Stomach (tissue), 9 donors: Measurements from ENCODE around the gene MCTP2. TPM values are rescaled to one million over a fixed set of nuclear protein-coding genes. Genes with fewer than 3 reads are reported as not detected.

Experiments
- DNase-seq, 2 donors: peaks; one replicate each; pipeline versions ENCODE4 v3.0.0 to v3.0.0-alpha.2; 2013 to 2019
- H3K27ac ChIP-seq, 5 donors: fragments of 200-600 bp in 4 of 5; sonication (generic) in 4 of 5; one replicate each; pipeline ENCODE4 v1.5.1; 2013 to 2019; ENCODE audit warnings: mild to moderate bottlenecking in 1 of 5, moderate library complexity in 1 of 5
- H3K27me3 ChIP-seq, 3 donors: fragments of 200-600 bp; sonication (generic); one replicate each; pipeline ENCODE4 v1.5.1; 2017 to 2019; ENCODE audit warnings: mixed run types in 1 of 3
- H3K36me3 ChIP-seq, 4 donors: fragments of 200-600 bp; sonication (generic); 1 replicate in 3 of 4; 2 replicates in 1 of 4; pipeline ENCODE4 v1.5.1; 2016 to 2019
- H3K4me1 ChIP-seq, 4 donors: fragments of 200-600 bp; sonication (generic); one replicate each; pipeline ENCODE4 v1.5.1; 2016 to 2019
- H3K4me3 ChIP-seq, 4 donors: fragments of 200-600 bp; sonication (generic) in 3 of 4; one replicate each; pipeline ENCODE4 v1.5.1; 2016 to 2019; ENCODE audit warnings: mild to moderate bottlenecking in 1 of 4
- H3K9me3 ChIP-seq, 4 donors: fragments of 200-600 bp; sonication (generic); one replicate each; pipeline ENCODE4 v1.5.1; 2016 to 2019
- EP300 ChIP-seq: sonication (generic); formaldehyde crosslinking; IDR thresholded peaks from one replicate; pipeline ENCODE4 v1.6.1; 2017; ENCODE audit warnings: antibody characterized with exemption
- POLR2A ChIP-seq, 4 donors: fragments of 450-650 bp; IDR thresholded peaks; one replicate each; pipeline ENCODE4 v1.6.1; 2016; ENCODE audit warnings: antibody characterized with exemption in 4 of 4, control low read depth in 2 of 4, mild to moderate bottlenecking in 1 of 4, moderate library complexity in 1 of 4
- POLR2AphosphoS5 ChIP-seq, 3 donors: sonication (generic); formaldehyde crosslinking; IDR thresholded peaks; one replicate each; pipeline ENCODE4 v1.6.1; 2016; ENCODE audit warnings: antibody characterized with exemption in 3 of 3
- WGBS, 5 donors: extraction: QIAGEN DNeasy Blood & Tissue Kit in 3 of 5; methylation state at CpG; one replicate each; pipeline versions ENCODE4 v1.1.5 to v1.1.7; 2013 to 2018; 5-methylcytosine and 5-hydroxymethylcytosine counted together
- intact Hi-C: fragments of 100-400 bp; cut with DNase I; formaldehyde crosslinking; loops from one replicate; pipeline ENCODE4 v1.15.1; 2023; ENCODE audit warnings: low total_unique reads
- polyA plus RNA-seq, 3 donors: library from polyadenylated mRNA; stranded (reverse); fragments of 200-250 nt; gene quantifications; one replicate each; pipeline ENCODE4 v1.2.3, GENCODE V29; 2013
- total RNA-seq, 5 donors: library from RNA; depleted of rRNA; stranded (reverse); fragments of >200 nt; gene quantifications; one replicate each; pipeline versions ENCODE4 v1.1.0 to v1.2.3, GENCODE V29; 2014 to 2016
- TF ChIP-seq, protein P1 (sequence below), 7 experiments: fragments of 450-650 bp in 4 of 7; fragments of 200-600 bp in 3 of 7; sonication (generic) in 3 of 7; IDR thresholded peaks; one replicate each; pipeline ENCODE4 v1.5.1; 2016 to 2019; ENCODE audit warnings: antibody characterized with exemption in 7 of 7, control low read depth in 2 of 7, mild to moderate bottlenecking in 1 of 7
- donor health status: healthy with polysubstance abuse.
- donor health status: Bipolar disorder and iron deficiency.
- donor health status: healthy.

The MCTP2 gene
- total and polyA plus RNA-seq, 8 donors = 2.8 to 62.4 (median 15.4) TPM

DNA sequence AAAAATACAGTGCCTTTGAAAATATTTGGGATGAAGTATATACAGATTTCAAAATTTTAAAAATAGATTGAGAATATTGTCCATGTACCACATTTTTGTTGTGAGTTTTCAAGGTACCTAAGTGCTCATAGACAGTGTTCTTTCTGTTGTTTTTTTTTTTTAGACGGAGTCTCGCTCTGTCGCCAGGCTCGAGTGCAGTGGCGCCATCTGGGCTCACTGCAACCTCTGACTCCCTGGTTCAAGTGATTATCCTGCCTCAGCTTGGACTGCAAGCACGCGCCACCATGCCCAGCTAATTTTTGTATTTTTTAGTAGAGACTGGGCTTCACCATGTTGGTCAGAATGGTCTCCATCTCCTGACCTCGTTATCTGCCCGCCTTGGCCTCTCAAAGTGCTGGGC lies 223.9 kb downstream of the MCTP2 start:
- Histone ChIP-seq H3K36me3 (peaks cover 0 to 15% (median 10%) of the 10 kb centered on the region in 4 donors), H3K9me3 (no peaks in the 10 kb centered on the region), H3K4me3 (no peak overlapping the region), H3K27ac (no peak overlapping the region), H3K4me1 (no peaks in the 10 kb centered on the region), H3K27me3 (no peaks in the 10 kb centered on the region)
- no peak for DNase-seq
- WGBS, 5 donors = 88 to 97% (median 95%) methylated on average over 9 of the region's 9 CpGs
- intact Hi-C loops = no loop called here
- TF ChIP-seq POLR2A (IDR thresholded peaks at IDR 0.05) = no peak
- no peak for TF ChIP-seq POLR2AphosphoS5 (IDR thresholded peaks at IDR 0.05)
- TF ChIP-seq, protein P1, sequence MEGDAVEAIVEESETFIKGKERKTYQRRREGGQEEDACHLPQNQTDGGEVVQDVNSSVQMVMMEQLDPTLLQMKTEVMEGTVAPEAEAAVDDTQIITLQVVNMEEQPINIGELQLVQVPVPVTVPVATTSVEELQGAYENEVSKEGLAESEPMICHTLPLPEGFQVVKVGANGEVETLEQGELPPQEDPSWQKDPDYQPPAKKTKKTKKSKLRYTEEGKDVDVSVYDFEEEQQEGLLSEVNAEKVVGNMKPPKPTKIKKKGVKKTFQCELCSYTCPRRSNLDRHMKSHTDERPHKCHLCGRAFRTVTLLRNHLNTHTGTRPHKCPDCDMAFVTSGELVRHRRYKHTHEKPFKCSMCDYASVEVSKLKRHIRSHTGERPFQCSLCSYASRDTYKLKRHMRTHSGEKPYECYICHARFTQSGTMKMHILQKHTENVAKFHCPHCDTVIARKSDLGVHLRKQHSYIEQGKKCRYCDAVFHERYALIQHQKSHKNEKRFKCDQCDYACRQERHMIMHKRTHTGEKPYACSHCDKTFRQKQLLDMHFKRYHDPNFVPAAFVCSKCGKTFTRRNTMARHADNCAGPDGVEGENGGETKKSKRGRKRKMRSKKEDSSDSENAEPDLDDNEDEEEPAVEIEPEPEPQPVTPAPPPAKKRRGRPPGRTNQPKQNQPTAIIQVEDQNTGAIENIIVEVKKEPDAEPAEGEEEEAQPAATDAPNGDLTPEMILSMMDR (IDR thresholded peaks at IDR 0.05) = no peak
- no peak for TF ChIP-seq EP300

DNA sequence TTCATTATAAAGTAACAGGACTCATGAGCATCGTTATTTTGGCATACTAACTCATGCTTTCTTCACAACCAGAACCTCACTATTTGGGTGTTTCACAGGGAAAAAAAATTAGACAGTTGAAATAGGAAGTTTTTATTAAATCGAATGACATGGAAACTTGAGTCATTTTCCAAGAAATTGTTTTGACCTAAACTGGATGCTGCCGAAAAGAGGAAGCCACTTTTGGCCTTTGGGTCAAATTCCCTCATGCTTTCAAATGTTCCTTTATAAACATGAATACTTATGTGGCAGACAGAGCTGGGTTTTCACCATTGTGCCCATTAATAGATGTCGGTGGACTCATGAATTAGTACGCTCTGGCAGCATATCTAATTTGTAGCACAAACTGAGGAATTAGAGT lies 224.9 kb downstream of the MCTP2 start:
- Histone ChIP-seq H3K9me3 (no peaks in the 10 kb centered on the region), H3K27me3 (no peaks in the 10 kb centered on the region), H3K27ac (no peak overlapping the region), H3K4me1 (no peaks in the 10 kb centered on the region), H3K36me3 (peaks cover 0 to 21% (median 11%) of the 10 kb centered on the region in 4 donors), H3K4me3 (no peak overlapping the region)
- TF ChIP-seq POLR2A (IDR thresholded peaks at IDR 0.05) (no peak), POLR2AphosphoS5 (IDR thresholded peaks at IDR 0.05) (no peak), EP300 (no peak)
- TF ChIP-seq, protein P1 (IDR thresholded peaks at IDR 0.05) = no peak
- intact Hi-C loops = no loop called here
- 69 to 83% (median 79%) methylated on average over 5 of the region's 5 CpGs for WGBS, 5 donors
- DNase-seq = no peak

DNA sequence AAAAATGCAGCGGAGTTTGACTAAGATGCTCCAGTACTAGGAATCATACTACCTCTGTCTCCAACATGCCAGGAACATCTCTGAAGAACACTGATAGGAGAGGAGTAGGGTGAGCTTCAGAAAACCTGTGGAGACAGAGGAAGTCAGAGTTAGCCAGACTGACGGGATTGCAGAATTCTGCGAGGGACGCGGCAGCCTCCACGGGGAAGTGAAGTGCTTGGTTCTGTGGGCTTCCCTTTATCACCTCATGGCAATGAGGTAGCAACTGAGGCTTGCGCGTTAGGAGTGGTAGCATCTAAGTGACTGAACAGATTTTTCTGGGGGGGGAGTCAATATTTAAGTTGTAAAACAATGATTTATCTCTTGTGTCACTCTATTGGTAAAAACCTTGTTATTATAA lies 226.3 kb downstream of the MCTP2 start:
- TF ChIP-seq POLR2AphosphoS5 (IDR thresholded peaks at IDR 0.05) (no peak), EP300 (no peak), POLR2A (IDR thresholded peaks at IDR 0.05) (no peak)
- TF ChIP-seq, protein P1 (IDR thresholded peaks at IDR 0.05) = no peak
- H3K27ac ChIP-seq = no peak overlapping the region
- H3K27me3 ChIP-seq = no peaks in the 10 kb centered on the region
- H3K36me3 ChIP-seq = peaks cover 0 to 21% (median 11%) of the 10 kb centered on the region in 4 donors
- no peak overlapping the region for H3K4me3 ChIP-seq
- no peak for DNase-seq
- no peaks in the 10 kb centered on the region for H3K9me3 ChIP-seq
- intact Hi-C loops = no loop called here
- WGBS, 5 donors = 83 to 96% (median 87%) methylated on average over 8 of the region's 8 CpGs
- H3K4me1 ChIP-seq = no peaks in the 10 kb centered on the region

DNA sequence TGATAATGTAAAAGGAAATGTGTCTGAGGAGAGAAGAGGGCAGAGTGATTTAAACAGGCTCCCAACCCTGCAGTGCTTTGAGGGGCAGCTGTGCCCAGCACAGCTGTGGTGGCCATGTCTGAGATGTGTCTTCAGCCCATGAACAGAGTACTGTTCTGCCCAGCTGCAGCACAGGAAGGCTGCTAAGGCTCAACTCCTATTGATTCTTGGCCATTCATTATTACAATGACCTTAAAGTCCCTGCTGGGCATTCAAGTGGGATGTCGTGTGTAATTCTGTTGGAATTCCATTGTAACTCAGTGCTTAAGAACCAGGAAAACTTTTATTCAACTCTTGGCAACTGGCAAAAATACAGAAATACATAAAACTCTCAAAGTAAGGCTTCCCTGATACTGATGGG lies 229.3 kb downstream of the MCTP2 start:
- 82 to 100% (median 94%) methylated on average over 1 of the region's 1 CpG for WGBS, 5 donors
- intact Hi-C loops = no loop called here
- no peaks in the 10 kb centered on the region for H3K27me3 ChIP-seq

More for the DNA sequence above, 229.3 kb downstream of the MCTP2 start:
- DNase-seq = no peak
- no peak overlapping the region for H3K27ac ChIP-seq
- no peaks in the 10 kb centered on the region for H3K9me3 ChIP-seq
- H3K4me1 ChIP-seq = no peaks in the 10 kb centered on the region
- peaks cover 0 to 21% (median 11%) of the 10 kb centered on the region in 4 donors for H3K36me3 ChIP-seq
- no peak overlapping the region for H3K4me3 ChIP-seq
- TF ChIP-seq POLR2AphosphoS5 (IDR thresholded peaks at IDR 0.05) = no peak
- TF ChIP-seq, protein P1 (IDR thresholded peaks at IDR 0.05) = no peak
- TF ChIP-seq POLR2A (IDR thresholded peaks at IDR 0.05) = no peak
- no peak for TF ChIP-seq EP300
